ENCODE data around the gene KLF8. TPM values are rescaled to one million over a fixed set of nuclear protein-coding genes. Genes with fewer than 3 reads are reported as not detected.

The KLF8 gene
- total RNA-seq, 1 experiment from 2014 or later: 7.3 TPM

- Histone ChIP-seq H3K4me2 (ENCODE audit: insufficient read depth, insufficient read length, low read length) (peak overlapping the region; percentile 86), H2BK120ac (ENCODE audit: low read depth, low read length, poor library complexity, severe bottlenecking) (no peak overlapping the region)
Measured at GRCh38 chrX:56233682-56234081, 1.5 kb downstream of the KLF8 start.

More at GRCh38 chrX:56233682-56234081, 1.5 kb downstream of the KLF8 start:
- Histone ChIP-seq H3K9ac (ENCODE audit: extremely low read depth, insufficient read length, low read length) (no peak overlapping the region), H3K23me2 (ENCODE audit: insufficient read length, low read depth, low read length, poor library complexity, severe bottlenecking) (peaks cover 14% of the 10 kb centered on the region), H3T11ph (ENCODE audit: low read length) (no peak overlapping the region), H4K8ac (replicated peaks; ENCODE audit: insufficient read length, low read depth, low read length) (no peak overlapping the region), H3K4me1 (ENCODE audit: insufficient read depth, low read length) (peaks cover 2% of the 10 kb centered on the region; the same call in 1 of the 2 replicates), H3K14ac (ENCODE audit: insufficient read depth, low read length) (no peak overlapping the region), H2BK12ac (ENCODE audit: insufficient read length, low read depth, low read length) (no peak overlapping the region), H4K20me1 (ENCODE audit: control insufficient read depth, insufficient read depth, insufficient read length) (no peaks in the 10 kb centered on the region), H3K9me3 (ENCODE audit: control insufficient read depth, low read depth, low read length) (peaks cover 27% of the 10 kb centered on the region), H4K91ac (ENCODE audit: insufficient read length, low read depth, low read length) (no peak overlapping the region), H3K18ac (ENCODE audit: insufficient read length, low read depth, low read length) (no peak overlapping the region), H2BK15ac (ENCODE audit: low read depth, low read length) (no peak overlapping the region), H2BK20ac (ENCODE audit: low read depth, low read length, poor library complexity, severe bottlenecking) (no peak overlapping the region), H3K4ac (ENCODE audit: low read depth, low read length) (no peak overlapping the region), H3K27me3 (ENCODE audit: insufficient read depth, low read length) (no peaks in the 10 kb centered on the region; the same call in 1 of the 2 replicates), H3K56ac (ENCODE audit: insufficient read length, low read depth, low read length) (no peak overlapping the region), H3K27ac (ENCODE audit: insufficient read length, low read depth, low read length) (no peak overlapping the region), H3K23ac (ENCODE audit: insufficient read length, low read depth, low read length) (no peak overlapping the region), H3K79me2 (ENCODE audit: insufficient read depth, low read length) (no peaks in the 10 kb centered on the region), H2AFZ (ENCODE audit: low read length) (no peak overlapping the region), H2AK5ac (ENCODE audit: insufficient read length, low read length) (no peak overlapping the region), H4K5ac (ENCODE audit: insufficient read length, low read depth, low read length) (no peak overlapping the region), H2BK5ac (ENCODE audit: insufficient read length, low read length) (no peak overlapping the region), H3K79me1 (ENCODE audit: insufficient read depth, low read depth, low read length, poor library complexity, severe bottlenecking) (no peaks in the 10 kb centered on the region)
- Mint-ChIP-seq H3K36me3 (ENCODE audit: insufficient read depth in 1 of 3, low read depth in 3 of 3) (peaks cover 3 to 9% (median 4%) of the 10 kb centered on the region in 3 experiments; a peak in 6 of 7 replicates), H3K27me3 (ENCODE audit: low read depth) (no peaks in the 10 kb centered on the region), H3K4me3 (peak overlapping the region; percentile 76 to 84), H3K27ac (no peak overlapping the region; a peak in 1 of 7 replicates), H3K9me3 (peaks cover 56 to 68% of the 10 kb centered on the region in 2 experiments), H3K4me1 (peaks cover 16% of the 10 kb centered on the region in 2 experiments)
- DNase-seq: peak; percentile 84
- no CpG with 5 or more reads among the region's 8 CpGs for WGBS (ENCODE audit: extremely low coverage, insufficient read length, low lambda C conversion rate)
- peak; percentile 42; the same call in 2 of the 3 replicates for TF ChIP-seq CTCF (conservative IDR thresholded peaks at IDR 0.05)

Measured in H9 (cell line).